Measurements from ENCODE around the gene SHC1.

DNA sequence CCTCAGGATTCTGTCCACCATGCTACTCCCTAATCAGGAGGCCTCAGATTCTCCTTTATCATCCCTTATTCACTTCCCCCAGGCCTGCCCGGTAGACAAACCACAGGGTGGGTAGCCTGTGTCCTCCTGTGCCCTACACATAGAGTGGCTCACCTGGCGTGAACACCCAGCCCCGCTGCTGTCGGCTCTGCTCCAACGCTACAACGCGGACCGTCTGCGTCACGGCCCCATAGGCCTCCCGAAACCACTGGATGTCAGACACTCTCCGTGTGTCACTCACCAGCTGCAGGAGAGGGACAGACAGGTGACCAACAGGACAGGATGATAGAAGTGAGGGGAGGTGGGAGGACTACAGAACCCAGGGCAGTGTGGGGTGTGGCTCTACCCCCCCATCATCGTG is 44.3 kb downstream of the SHC1 start:
- TF ChIP-seq SIN3A (IDR thresholded peaks at IDR 0.05; ENCODE audit: borderline replicate concordance, insufficient read depth, low read length) = no peak
- no peak for TF ChIP-seq FOXP2 (optimal IDR thresholded peaks at IDR 0.05; ENCODE audit: borderline replicate concordance, extremely low read depth, extremely low read length, insufficient read depth)
- no peak for TF ChIP-seq POLR2AphosphoS5 (IDR thresholded peaks at IDR 0.05; ENCODE audit: low read depth, low read length)
- TF ChIP-seq, protein P1, sequence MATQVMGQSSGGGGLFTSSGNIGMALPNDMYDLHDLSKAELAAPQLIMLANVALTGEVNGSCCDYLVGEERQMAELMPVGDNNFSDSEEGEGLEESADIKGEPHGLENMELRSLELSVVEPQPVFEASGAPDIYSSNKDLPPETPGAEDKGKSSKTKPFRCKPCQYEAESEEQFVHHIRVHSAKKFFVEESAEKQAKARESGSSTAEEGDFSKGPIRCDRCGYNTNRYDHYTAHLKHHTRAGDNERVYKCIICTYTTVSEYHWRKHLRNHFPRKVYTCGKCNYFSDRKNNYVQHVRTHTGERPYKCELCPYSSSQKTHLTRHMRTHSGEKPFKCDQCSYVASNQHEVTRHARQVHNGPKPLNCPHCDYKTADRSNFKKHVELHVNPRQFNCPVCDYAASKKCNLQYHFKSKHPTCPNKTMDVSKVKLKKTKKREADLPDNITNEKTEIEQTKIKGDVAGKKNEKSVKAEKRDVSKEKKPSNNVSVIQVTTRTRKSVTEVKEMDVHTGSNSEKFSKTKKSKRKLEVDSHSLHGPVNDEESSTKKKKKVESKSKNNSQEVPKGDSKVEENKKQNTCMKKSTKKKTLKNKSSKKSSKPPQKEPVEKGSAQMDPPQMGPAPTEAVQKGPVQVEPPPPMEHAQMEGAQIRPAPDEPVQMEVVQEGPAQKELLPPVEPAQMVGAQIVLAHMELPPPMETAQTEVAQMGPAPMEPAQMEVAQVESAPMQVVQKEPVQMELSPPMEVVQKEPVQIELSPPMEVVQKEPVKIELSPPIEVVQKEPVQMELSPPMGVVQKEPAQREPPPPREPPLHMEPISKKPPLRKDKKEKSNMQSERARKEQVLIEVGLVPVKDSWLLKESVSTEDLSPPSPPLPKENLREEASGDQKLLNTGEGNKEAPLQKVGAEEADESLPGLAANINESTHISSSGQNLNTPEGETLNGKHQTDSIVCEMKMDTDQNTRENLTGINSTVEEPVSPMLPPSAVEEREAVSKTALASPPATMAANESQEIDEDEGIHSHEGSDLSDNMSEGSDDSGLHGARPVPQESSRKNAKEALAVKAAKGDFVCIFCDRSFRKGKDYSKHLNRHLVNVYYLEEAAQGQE (IDR thresholded peaks at IDR 0.05; ENCODE audit: insufficient read depth in 1 of 2, low read depth in 2 of 2, low read length in 2 of 2) = no peak
